HTERT RPE-1 (cell line): ENCODE results near the gene ZIC5.

Source experiments
- in situ Hi-C: fragments of 300-500 bp; cut with MboI; formaldehyde crosslinking; loops from 4 replicates; pipeline ENCODE4 v1.14.3; 2020; ENCODE audit warnings: low sequenced_read_pairs

Gene ZIC5

DNA sequence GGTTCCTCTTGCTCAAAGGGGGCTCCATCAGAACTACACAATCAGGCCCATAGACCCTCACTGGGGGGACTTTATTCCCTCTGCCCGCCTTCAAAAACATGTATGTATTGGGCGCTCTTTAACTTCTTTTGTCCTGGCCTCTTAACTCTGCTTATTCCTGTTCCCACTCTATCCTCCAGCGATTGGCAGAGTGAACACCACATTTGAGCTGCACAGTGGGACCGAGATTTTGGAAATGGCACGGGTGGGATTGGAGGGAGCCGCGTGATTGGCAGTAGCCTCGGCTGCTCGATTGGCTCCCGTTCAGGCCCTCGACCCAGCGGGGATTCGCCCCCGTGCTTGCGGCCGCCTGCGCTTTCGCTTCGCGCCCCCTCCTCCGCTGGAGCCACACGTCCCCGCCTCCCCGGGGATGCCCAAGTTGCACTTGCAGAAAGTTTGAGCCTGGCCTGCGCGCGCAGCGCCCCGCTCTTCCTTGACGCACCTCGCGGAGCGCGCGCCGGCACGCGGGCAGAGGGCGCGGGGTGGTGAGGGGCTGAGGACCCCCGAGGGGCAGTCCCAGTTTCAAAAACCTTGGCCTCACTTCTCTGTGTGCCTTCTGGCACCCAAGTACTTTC, at the start of gene ZIC5:
Gene ZIC5 (minus strand): TSS at position 192 of the 614 bp plus-strand sequence. CDS start 164 bp downstream, at position 28.
- in situ Hi-C loops, result no loop called here

DNA sequence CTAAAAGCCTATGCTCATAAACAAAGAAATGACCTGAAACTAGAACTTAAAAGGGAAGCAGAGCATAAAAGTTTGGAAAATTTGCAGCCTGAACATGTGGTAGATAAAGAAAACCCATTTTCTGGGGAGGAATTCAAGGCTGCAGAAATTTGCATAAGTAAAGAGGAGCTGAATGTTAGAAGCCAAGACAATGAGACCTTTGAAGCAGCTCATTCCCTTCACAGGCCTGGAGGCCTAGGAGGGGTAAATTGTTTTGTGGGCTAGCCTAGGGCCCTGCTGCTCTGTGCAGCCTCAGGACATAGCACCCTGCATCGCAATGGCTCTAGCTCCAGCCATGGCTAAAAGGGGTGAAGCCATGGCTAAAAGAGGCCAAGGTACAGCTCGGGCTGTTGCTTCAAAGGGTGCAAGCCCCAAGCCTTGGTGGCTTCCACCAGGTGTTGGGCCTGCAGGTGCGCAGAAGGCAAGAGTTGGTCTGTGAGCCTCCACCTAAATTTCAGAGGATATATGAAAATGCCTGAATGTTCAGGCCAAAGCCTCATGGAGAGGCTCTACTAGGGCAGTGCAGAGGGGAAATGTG, 48.3 kb upstream of the ZIC5 start:
- in situ Hi-C loops, result no loop called here

DNA sequence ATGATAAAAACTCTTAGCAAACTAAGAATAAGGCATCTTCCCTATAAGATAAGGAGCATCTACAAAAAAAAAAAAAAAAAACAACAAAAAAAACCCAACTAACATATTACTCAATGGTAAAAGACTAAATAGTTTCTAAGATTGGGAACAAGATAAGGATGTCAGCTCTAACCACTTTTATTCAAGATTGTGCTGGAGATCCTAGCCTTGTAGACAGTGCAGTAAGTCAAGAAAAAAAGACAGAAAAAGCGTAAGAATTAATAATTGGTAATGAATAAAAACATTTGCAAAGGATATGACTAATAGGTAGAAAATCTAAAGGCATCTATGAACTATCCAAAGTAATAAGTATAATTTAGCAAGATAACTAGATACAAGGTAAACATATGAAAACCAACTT, 43.1 kb upstream of the ZIC5 start:
- in situ Hi-C loops, result no loop called here

DNA sequence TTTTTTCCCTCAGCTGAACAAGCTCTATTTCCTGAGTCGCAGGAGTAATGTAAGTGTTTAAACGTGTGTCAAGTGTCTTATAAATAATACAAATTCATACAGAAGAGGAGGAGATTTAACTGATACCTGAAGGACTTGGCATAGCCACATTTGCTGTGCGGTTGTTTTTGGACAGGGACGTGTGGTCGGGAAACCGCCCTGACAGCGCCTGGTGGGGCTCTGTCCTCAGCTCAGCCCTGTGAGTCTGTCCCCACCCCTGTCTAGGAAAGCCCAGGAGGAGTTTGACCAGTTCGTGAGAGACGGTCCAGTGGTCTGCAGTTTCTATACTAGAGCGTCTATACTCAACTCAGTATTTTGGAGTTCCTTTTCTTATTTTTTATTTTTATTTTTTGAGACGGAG, 26.7 kb upstream of the ZIC5 start:
- in situ Hi-C loops, result no loop called here

DNA sequence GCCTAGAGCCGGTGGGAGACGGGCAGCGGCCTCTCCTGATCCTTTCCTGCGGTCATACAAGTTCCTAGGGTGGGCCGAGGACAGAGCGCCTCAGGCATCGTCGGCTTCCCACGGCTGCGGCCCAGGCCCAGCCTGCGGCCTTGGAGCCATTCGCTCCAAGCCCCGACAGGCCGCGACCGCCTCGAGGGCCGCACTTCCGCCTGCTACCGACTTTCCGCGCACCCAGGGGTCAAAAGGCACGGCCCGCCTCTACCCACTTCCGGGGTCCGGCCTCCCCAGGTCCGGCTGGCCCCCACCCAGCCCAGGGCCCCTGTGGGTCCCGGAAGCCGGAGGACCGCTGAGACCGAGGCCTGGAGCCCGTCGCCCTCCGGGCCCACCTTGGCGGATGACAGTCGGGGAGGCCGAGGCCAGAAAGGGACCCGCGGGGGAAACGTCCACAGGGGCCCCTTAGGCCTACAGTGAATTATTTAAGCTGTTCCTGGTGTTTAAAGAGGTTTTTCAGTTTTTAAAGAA, 26.2 kb upstream of the ZIC5 start:
- in situ Hi-C loops, result no loop called here

DNA sequence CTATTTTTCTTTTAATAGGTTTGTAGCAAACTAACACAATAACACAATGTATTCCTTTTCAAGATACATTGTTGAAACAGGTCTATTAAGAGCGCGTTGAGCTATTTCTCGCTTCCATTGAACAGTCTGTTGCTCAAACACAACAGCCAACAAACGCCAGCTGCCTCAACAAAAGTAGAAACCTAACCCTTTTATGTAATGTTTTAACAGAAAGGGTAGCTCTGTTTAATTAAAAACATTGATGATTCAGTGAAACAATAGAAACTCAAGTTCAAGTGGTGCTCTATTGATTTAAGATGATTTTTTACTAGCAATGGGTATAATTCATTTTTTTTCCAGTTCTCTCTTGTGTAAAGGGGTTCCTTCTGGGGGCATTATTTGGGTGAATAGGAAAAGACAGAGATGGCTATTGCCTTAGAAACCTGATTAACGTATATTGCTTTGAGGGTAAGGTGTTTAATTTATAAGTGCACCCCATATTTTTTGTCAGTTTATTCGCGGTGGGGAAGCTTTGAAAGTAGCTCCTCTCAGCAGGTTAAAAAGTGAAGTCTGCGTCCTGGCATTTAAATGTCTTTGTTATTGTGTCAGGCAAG, 24.9 kb upstream of the ZIC5 start:
- in situ Hi-C loops, result no loop called here

DNA sequence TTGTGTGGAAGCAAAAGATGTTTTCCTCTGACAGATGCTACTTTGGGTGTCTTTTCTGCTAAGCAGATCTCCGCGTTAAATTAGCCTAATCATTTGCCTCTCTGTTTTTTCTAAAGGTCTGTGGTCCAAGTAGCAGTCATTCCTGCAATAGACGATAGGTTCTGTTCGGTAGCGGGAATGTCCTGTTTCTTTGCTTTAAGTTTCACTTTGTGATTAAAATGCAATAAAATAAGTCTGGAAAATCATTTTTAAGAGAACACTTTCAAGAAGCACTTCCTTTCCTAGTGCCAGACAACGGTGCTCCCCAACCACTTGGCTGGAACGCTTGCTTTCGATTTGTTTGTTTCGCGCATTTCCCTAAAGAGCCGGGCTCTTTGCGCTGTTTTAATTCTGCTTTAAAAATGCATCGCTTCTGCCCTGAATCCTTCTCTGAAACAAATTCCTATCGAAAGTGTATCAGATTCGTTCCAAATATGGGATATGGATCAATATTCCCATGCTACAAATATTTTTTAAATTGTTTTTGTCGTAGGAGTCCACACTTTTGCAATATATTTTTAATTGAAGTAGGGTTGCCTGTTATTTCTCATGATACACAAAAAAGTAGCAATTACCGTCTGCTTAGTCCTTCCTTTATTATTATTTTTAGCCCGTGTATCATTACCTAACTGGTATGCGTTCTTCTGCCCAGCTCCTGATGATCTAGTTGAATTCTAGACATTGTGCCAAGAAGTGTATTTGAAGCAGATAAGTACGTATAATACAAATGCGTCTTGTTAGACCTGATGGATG, 24.2 kb upstream of the ZIC5 start:
- in situ Hi-C loops, result no loop called here

DNA sequence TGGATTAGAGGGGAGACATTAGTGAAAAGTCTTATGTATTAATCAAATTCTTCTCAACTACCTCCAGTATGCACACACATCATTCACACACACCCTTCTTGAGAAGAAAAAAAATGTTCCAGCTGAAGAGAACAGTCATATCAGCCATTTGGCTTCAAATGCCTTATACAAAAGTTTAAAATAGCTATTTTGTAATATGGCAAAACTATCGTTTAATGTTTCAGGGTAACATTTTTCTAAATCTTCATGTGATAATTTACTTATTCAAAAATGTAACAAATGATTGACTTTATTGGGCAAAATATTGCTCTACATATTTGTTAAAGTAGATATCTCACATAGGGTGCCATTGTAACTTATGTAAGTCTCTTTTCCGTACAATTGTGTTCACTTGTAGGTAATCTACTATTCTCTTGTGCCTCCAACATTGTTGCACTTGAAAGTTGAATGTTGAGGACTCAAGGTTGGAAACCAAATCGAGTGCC, 23.6 kb upstream of the ZIC5 start:
- in situ Hi-C loops, result no loop called here

DNA sequence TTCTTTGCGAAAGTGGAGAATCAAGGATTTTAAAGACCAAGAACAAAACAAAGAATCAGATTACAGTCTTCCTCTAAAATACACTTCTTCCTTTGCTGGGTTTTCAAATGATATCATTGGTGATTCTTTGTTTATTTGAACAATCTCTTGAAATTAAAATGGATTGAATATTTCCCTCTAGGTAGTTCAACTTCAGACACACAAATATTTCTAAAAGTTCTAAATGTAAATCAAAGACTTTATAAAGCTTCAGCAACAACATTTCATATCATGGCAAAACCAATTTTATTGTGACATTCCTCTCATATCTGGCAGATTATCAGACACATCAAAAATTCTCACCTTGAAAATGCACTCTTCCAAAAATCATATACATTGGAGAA, 23.1 kb upstream of the ZIC5 start:
- in situ Hi-C loops, result no loop called here

DNA sequence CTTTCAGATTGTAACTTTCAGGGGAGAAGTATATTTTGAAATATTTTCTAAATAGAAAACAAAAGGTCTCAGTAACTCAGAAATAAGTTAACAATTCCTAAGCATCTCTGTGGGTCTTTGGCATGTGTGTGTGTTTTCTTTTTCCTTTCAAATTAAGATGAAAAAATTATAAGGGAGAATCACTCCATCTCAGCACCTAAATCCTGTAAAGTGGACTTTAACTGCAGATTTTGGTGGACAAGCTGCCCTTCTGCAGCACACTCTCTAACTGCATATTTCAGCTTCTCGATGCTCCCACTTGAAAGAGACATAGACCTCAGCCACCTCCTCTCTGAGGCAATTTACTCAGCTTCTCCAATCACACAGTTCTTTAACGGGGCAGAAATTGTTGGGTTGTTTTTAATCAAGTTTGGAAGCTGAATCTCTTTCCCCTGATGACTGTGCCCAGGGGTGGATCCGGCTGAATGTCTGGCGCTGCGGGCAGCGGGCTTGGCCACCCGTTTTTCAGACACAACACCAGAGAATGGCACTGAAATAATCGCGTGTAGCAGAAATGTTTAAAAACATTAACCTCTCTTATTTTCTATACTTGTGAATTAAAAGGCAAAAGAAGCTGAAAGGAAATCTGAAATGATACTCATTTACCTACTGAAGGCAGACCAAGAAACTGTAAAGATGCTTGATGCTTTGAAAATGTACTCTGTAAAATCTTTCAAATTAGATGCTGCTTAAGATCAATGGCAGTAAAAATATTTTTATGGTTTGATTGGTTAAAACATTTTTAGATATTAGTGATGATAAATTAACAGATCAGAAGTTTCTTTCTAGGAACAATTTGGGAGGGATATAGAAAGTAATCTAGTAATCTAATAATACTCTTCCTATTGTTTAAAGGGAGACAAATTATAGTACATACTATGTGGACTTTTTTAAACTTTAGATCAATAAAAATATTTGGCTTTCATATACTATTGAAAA, 22.4 kb upstream of the ZIC5 start:
- in situ Hi-C loops, result no loop called here

DNA sequence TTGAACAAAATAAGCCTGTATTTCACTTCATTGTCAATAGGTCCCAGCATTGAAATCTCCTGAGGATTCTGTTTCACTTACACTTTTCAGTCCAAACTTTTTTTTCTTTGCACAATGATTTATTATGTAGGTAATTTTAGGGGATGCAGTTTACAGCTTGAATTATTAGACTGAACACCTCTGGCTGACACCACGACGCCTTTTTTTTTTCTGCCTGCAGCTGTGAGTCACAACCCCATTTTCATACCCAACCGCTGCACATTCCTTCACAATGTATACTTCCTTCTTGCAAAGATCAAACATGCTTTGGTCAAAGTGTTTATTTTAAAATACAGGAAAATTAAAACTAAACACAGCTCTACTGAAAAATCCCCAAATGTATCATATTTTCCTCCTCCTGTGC, 21.4 kb upstream of the ZIC5 start:
- in situ Hi-C loops, result no loop called here

DNA sequence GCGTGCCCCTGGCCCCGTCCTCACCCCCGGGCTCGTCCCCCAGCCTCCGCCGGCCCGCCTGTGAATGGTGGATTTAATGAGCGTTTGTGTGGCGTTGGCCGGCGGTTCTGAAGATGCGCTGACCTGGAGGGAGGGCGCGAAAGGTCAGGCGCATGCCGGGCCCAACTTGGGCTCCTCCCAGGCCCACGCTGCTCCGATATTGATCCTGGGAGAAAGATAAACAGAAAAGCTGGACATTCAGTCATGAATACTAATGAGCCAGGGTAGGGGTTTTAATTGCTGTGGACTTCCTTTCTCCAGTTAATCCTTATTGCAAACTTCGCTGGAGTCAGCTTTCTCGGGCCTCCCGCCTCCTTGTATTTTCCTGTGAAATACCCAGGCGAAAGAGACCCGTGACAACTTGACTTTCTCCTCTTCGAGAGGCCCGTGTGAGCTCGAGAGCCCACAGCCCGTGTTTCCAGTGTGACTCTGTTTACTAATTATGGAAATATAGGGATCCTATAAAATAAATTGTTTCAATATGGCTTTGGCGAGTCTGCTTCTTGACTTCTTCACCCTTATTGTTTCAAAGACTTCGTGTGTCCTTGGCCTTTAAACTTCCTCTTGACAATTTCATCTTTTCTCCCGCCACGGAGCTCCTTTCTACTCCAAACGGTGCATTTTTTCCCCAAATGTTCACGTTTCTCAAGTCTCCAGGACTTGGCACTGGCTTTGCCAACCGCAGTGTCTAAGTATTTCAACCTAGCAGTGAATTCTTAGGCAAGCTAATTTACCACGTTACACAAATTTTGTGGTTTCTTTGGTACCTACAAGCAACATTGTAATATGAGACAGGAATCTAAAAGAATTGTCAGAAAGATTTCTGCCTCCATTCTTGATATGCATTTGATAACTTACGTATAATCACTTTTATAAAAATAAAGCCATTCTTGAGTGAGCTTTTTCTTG, 20.5 kb upstream of the ZIC5 start:
- in situ Hi-C loops, result no loop called here

DNA sequence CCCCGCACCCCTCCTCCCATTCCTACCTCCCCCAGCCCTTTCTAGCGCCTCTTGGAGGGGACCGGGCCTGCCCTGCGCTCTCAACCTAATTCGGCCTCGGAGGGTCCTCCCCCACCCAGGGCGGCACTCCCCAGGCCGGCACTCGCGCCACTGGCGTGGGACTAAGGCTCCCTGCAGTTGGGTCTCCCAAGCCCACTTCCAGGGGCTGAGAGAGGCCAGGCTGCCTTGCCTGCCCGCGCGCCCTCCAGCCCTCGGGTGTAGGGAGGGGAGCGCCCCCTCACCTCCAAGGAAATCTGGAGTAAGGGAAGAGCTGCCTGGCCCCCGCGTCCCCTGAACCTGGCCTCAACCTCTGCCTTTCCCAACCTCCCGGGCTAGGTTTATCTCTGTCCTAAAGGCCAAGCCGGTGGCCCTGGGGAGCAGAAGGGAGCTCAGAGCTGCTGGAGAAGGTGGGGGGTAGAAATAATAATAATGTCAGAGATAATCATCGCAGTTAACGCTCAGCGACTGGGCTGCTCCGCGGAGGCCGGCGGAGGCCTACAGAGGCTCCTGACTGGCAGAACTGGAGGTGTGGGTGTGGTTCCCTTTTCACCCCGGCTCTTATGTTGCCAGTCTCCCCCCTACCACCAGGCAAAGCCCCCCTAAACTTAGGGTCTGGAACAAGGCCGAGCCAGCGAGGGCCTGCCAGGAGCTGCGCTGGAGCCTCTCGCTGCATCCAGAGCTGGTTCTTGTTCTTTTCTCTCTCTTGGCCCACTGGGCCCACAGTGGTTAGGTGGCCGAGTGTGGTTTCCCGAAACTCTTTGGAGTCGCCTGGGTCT, 19.7 kb upstream of the ZIC5 start:
- in situ Hi-C loops, result no loop called here

DNA sequence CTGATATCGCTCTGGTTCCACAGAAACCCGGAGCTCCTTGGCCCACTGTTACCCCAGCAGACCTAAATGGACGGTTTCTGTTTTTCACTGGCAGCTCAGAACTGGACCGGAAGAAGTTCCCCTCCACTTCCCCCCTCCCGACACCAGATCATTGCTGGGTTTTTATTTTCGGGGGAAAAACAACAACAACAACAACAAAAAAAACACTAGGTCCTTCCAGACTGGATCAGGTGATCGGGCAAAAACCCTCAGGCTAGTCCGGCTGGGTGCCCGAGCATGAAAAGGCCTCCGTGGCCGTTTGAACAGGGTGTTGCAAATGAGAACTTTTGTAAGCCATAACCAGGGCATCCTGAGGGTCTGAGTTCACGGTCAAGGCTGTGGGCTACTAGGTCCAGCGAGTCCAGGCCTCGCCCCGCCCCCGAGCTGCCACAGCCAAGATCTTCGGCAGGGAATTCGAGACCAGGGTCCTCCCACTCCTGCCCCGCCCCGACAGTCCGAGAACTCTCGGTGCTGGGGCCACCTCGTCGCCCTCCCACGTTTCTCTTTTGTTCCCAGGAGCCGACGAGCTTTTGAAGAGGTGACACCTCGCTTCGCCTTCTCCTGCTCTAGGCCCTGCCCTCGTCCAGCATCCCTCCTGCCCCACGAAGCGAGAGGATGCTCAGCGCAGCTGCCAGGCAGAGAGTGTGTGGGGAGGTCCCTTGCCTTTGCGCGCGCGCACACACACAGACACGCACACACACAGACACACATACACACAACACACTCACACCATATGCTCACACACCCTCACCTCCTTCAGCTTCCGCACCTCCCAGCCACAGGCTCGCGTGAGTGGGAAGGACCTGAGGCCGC, 18.8 kb upstream of the ZIC5 start:
- in situ Hi-C loops, result no loop called here

DNA sequence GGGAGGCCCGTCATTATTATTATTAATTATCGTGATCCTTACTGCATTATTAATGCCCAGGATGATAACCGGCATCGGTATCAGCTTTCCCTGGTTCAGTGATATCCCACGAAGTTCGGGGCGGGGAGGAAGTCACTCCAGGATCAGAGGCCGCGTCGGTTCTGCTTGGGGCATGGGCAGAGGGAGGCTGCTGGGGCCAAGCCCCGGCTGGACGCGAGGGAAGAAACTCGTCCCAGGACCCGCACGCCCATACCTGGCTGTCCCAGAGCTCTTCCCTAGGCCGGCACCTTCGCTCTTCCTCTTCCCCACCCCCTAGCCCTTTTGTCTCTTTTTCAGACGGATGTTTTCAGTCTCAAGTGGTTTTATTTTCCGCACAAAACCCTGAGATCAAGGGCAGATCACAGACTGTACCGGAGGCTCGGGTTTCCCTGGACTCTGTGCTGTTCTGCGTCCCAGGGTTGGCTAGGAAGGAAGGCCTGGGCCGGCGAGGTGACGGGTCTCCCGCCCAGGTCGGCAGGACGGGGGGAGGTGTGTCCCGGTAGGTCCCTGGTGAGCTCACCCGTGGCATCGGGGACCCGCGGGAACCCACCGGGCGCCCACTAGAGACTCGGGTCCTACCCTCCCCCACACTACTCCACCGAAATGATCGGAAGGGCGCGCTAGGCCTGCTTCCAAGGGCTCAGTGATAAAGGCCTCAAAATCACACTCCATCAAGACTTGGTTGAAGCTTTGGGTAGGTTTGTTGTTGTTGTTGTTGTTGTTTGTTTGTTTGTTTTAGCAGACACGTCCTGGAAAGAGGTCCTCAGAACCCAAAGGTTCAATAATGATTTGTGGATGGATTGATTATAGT, 17.9 kb upstream of the ZIC5 start:
- in situ Hi-C loops, result no loop called here

DNA sequence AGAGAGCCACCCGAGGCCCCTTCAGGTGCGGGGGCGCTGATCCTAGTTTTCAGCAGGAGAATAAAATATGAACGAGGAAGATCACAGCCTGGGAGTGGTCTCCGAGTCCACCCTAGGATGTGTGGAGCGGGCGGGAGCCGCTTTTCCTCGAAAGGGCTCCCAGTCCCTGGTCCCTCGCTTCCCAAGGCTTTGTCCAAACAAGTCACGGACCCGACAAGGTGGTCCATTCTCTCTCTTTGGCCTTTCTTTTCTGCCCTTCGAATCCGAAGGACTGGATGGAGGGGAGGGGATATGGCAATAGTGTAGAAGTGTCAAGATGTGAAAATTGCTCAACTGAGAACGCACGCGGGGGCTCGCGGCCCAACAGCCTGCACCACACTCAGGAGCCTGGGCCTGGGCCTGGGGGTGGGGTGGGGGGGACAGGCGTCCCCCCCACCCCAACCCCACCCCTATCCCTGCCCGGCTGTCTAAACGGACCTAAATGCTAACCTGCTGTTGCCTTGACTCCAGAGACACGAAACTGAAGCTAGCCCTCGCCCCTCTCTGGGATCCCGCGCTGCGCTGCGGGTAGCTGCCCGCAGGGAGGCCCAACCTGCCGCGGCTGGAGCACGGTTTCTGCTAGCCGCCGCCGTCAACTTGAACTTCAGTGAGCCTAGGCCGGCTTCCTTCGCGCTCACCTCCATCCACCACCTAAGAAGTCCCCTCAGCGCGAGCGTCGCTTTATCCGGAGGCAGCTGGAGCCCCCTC, 17.1 kb upstream of the ZIC5 start:
- in situ Hi-C loops, result no loop called here
